Gastrocnemius medialis (tissue), 4 donors: ENCODE results near the gene LMO2.
"Not testable (repeated sequence)": the region's sequence is repeated elsewhere in the genome, so short reads cannot be mapped to it uniquely, and the experiment has no call there.

Experiments used
- CTCF ChIP-seq, 5 experiments: fragments of 450-650 bp in 3 of 5; fragments of 200-600 bp in 2 of 5; sonication (generic) in 2 of 5; IDR thresholded peaks in 4 of 5; conservative IDR thresholded peaks in 1 of 5; 1 replicate in 4 of 5; 2 replicates in 1 of 5; pipeline ENCODE4 v1.5.1; 2016 to 2019; ENCODE audit warnings: antibody characterized with exemption in 5 of 5, mild to moderate bottlenecking in 3 of 5, moderate library complexity in 3 of 5
- POLR2A ChIP-seq, 2 donors: fragments of 450-650 bp; IDR thresholded peaks; one replicate each; pipeline ENCODE4 v1.6.1; 2017; ENCODE audit warnings: antibody characterized with exemption in 2 of 2, mild to moderate bottlenecking in 2 of 2, moderate library complexity in 2 of 2

- not testable (repeated sequence) for TF ChIP-seq CTCF (IDR thresholded peaks at IDR 0.05 in 4 of 5, conservative IDR thresholded peaks at IDR 0.05 in 1 of 5); POLR2A (IDR thresholded peaks at IDR 0.05)
These were observed 53.6 kb downstream of the LMO2 start for GRCh38 chr11:33838234-33838633.
